ENCODE measurements around the gene NAALADL2. TPM values are rescaled to one million over a fixed set of nuclear protein-coding genes. Genes with fewer than 3 reads are reported as not detected.
"Not testable (repeated sequence)": the region's sequence is repeated elsewhere in the genome, so short reads cannot be mapped to it uniquely, and the experiment has no call there.

The NAALADL2 gene
- total RNA-seq, 1 donor from 2014 or later, result 1.3 TPM

DNA sequence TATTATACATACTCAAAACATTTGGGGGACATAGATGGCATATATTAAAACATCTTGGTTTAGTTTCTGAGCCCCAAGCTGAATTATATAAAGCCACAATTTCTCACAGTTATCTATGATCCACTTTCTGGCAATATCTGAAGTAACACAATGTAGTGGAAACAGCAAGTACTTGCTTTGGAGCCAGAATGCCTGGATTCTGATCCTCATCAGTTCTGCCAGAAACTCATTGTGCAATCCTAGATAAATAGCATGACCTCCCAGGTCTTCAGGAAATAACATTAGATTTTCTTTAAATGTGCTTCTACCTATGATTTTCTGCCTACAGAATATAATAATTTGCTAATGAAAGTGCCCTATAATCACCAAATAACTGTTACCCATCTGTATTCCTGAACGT, 544.9 kb downstream of the NAALADL2 start:
- no peak for DNase-seq (ENCODE audit: extremely low read depth, low read depth, low spot score)

GRCh38 chr3:175404621-175405020, 545.5 kb downstream of the NAALADL2 start:
- no peak for DNase-seq (ENCODE audit: extremely low read depth, low read depth, low spot score)

- no peak for DNase-seq (ENCODE audit: extremely low read depth, low read depth, low spot score)
These were observed 551.1 kb downstream of the NAALADL2 start for GRCh38 chr3:175410251-175410650.

- DNase-seq (ENCODE audit: extremely low read depth, low read depth, low spot score), result no peak
These were observed 552.3 kb downstream of the NAALADL2 start for GRCh38 chr3:175411405-175411804.

DNA sequence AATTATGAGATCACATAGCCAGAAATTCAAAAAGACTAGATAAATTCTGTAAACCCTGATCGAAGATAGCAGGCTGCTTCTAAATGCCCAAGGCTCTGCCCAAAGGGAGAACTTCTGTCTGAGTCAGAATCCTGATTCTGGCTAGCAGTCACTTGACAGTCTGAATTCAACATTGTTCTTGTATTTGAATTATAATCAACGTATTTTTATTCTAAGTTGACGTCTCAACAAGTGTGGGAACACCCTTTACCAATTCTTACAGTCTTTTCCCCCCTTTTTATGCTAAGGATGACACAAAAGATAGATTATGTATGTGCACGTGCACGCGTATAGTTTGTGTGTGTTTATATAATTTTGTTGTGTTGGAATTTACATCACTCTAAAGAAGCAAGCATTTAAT, 552.8 kb downstream of the NAALADL2 start:
- DNase-seq (ENCODE audit: extremely low read depth, low read depth, low spot score), result no peak

DNA sequence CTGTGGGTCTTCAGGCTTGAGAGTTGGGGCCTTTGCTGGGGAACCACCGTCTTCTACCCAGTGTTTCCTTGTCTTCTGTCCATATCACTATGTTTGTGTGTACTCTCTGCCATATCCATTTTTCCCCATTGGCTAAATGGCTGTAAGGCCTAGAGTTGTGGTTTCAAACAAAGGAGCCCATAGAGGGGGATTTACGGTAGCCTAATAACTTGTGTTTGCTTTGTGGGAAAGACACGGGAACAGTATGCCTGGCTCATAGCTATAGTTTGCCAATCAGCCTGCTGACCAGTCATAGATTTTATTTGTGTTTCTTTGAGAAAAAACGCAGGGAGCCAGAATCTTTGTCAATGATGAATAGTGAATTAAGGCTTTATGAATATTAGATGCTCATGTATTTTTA, 554.8 kb downstream of the NAALADL2 start:
- no peak for DNase-seq (ENCODE audit: extremely low read depth, low read depth, low spot score)

GRCh38 chr3:175416600-175416999, 557.5 kb downstream of the NAALADL2 start:
- no peak for DNase-seq (ENCODE audit: extremely low read depth, low read depth, low spot score)

DNA sequence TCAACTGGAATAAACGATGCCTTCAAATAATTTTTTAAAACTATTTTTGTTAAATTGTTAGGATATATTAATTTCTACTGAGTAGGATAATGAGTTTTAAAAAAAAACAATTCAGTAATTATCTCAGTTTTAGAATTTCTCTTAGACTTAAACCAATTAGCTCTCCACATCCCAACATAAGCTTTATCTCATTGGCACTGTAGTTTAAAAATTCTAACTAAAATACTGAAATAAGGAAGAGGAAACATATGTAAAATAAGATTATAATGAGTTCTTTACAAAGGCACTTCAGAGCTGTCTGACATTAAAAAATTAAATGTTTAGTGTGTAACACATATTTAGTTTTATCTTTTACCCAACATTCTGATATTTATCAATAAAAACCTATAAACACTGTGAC, 558.3 kb downstream of the NAALADL2 start:
- DNase-seq (ENCODE audit: extremely low read depth, low read depth, low spot score), result no peak

DNA sequence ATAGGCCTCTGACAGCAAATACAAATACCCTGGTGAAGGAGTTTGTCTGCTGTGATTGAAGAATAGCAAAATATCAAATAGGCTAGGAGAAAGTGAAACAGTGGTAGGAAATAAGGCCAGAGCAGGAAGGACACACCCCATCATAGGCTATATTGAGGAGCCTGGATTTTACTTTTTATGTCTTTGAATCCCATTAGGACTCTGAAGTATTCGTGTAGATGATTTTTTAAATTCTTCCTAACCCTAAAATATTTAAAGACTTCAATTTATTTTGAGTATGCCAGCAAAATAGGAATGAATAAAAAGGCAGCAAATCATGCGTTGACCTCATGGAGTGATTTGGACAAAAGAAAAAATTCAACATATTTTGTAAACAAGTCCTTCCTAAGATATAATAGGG, 562.8 kb downstream of the NAALADL2 start:
- DNase-seq (ENCODE audit: extremely low read depth, low read depth, low spot score), result no peak

DNA sequence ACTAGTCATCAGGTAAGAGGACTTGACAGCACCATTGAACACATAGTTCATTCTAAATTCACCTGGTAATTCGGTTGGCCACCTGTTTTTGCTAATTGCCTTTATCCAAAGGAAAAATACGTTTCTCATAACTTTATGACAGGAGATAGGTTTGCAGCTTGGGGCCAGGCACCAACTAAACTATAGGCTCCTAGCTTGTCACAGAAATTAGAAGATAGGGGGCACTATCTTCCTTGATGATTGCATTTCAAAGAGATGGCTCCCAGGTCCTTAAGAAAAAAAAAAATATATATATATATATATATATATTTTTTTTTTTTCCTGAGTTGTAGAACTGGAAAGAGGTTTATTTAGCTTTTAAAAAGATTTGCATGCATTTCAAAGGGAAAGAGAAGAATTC, 563.6 kb downstream of the NAALADL2 start:
- no peak for DNase-seq (ENCODE audit: extremely low read depth, low read depth, low spot score)

DNA sequence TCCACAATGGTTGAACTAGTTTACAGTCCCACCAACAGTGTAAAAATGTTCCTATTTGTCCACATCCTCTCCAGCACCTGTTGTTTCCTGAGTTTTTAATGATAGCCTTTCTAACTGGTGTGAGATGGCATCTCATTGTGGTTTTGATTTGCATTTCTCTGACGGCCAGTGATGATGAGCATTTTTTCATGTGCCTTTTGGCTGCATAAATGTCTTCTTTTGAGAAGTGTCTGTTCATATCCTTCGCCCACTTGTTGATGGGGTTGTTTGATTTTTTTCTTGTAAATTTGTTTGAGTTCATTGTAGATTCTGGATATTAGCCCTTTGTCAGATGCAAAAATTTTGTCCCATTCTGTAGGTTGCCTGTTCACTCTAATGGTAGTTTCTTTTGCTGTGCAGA, 564.7 kb downstream of the NAALADL2 start:
- not testable (repeated sequence) for DNase-seq (ENCODE audit: extremely low read depth, low read depth, low spot score)

- DNase-seq (ENCODE audit: extremely low read depth, low read depth, low spot score), result no peak
These were observed 567.7 kb downstream of the NAALADL2 start for GRCh38 chr3:175426805-175427204.

GRCh38 chr3:175428466-175428865, 569.3 kb downstream of the NAALADL2 start:
- no peak for DNase-seq (ENCODE audit: extremely low read depth, low read depth, low spot score)

DNA sequence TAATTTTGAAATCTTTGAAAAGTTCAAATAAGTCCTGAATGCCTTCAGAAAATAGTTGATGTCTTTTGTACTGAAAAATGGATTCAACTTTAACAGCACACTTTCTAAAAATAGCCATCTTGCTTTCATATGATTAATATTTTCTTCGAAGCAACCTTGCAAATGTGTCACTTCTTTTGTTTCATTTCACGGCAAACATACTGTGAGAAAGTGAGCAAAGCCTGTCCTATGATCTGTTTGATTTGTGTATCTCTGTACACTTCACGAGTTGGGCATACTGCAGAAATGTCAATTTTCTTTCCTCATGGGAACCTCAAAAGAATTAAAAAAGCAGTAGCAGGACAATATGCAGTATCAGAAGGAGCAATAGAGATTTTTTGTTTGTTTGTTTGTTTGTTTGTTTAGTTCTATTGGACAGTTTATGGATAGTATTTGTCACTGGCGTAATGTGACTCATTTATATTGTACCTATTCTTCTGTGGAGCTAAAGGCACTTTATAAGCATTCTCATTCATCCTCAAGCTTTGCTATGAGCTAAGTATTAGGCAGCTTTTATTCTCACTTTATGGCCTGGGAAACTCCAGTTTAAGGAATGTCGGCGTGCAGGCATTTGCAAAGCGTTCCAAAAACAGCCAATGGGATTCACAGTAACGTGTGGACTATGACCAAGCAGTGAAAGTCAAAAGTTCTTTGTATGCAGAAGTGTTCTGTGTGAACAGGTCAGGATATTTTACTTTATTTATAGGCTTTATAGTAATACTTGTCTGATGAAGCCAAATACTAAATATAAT, 572.0 kb downstream of the NAALADL2 start:
- no peak for DNase-seq (ENCODE audit: extremely low read depth, low read depth, low spot score)

DNA sequence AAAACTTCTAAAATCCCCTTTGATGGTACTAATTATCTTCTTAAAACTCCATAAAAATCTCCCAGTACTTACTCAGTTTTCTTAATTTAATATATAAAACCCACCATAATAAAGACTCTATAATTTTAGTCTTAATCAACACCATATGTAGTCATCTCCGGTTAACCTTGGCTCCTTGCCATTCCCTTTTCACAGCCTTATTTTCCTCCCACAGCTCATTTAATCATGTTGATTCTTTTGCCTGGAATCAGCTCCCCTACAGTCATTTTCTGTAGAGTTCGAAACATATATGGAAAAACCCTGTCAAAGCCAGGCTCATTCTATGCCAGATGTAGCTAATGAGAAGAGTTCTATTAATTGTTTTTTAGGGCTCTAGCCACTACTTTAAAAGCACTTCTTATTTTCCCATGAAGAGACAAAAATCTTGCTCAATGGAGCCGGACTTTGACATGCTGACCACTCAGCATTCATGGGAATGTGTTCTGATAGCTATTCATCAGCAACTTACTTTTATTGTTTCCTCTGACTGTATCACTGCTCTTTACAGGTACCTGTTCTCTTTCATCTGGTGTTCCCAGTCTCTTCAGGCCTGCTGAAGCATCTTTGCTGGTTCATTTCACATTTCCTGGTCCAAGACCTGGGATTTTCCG, 573.4 kb downstream of the NAALADL2 start:
- peak; percentile 29 for DNase-seq (ENCODE audit: extremely low read depth, low read depth, low spot score)

GRCh38 chr3:175433026-175433674, 574.0 kb downstream of the NAALADL2 start:
- DNase-seq (ENCODE audit: extremely low read depth, low read depth, low spot score), result no peak

GRCh38 chr3:175434561-175434960, 575.4 kb downstream of the NAALADL2 start:
- no peak for DNase-seq (ENCODE audit: extremely low read depth, low read depth, low spot score)

- no peak for DNase-seq (ENCODE audit: extremely low read depth, low read depth, low spot score)
These were observed 584.5 kb downstream of the NAALADL2 start for GRCh38 chr3:175443682-175444081.

- DNase-seq (ENCODE audit: extremely low read depth, low read depth, low spot score), result no peak
These were observed 586.6 kb downstream of the NAALADL2 start for GRCh38 chr3:175445741-175446140.

DNA sequence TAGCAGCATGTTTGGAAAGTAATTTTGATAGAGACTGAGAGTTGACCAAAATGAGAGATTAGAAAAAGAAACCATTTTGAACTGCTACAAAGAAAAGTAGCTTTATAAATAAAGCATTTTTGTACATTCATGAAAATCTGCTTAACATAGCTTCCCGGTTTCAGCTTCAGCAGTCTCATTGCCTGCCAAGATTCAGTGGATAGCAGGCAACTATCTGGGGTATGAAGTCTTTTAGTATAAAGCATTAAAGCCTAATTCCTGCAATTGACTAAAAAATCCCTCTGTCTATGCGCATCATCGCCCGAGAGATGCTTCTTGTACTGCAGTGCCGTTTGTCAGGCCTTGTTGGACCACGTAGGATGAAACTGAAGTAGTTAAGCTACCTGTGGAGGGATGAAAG, 588.4 kb downstream of the NAALADL2 start:
- DNase-seq (ENCODE audit: extremely low read depth, low read depth, low spot score), result no peak

GRCh38 chr3:175453361-175453760, 594.2 kb downstream of the NAALADL2 start:
- DNase-seq (ENCODE audit: extremely low read depth, low read depth, low spot score), result no peak

- no peak for DNase-seq (ENCODE audit: extremely low read depth, low read depth, low spot score)
These were observed 597.3 kb downstream of the NAALADL2 start for GRCh38 chr3:175456466-175456865.
